SK-N-SH treated with all-trans-retinoic acid at 6 μM for 48 hours (cell line): ENCODE data around the gene INSYN1.

Source experiments
- ATAC-seq: fragments of 200-7000 bp; cut with Tn5 transposase; 3 replicates; pipeline ENCODE4 v1.9.1; 2020; ENCODE audit warnings: mild to moderate bottlenecking, moderate library complexity
- ARNTL ChIP-seq: fragments of 450-650 bp; formaldehyde crosslinking; IDR thresholded peaks from 2 replicates; pipeline ENCODE4 v1.5.0; 2020; ENCODE audit warnings: low read depth, mild to moderate bottlenecking, moderate library complexity, borderline replicate concordance
- BACH2 ChIP-seq: fragments of 250-450 bp; sonication (Bioruptor Pico); IDR thresholded peaks from 2 replicates; pipeline ENCODE4 v1.9.0; 2021; ENCODE audit warnings: mild to moderate bottlenecking, borderline replicate concordance
- CSDC2 ChIP-seq: fragments of 250-450 bp; sonication (Bioruptor Pico); IDR thresholded peaks from 2 replicates; pipeline ENCODE4 v1.5.0; 2020; ENCODE audit warnings: mild to moderate bottlenecking, moderate library complexity
- GLIS3 ChIP-seq: fragments of 250-450 bp; sonication (Bioruptor Pico); IDR thresholded peaks from 2 replicates; pipeline ENCODE4 v1.5.0; 2020; ENCODE audit warnings: mild to moderate bottlenecking, moderate library complexity
- ISL1 ChIP-seq: fragments of 250-450 bp; sonication (Bioruptor Pico); IDR thresholded peaks from 2 replicates; pipeline ENCODE4 v2.1.2; 2022; ENCODE audit warnings: mild to moderate bottlenecking, moderate library complexity
- OSR1 ChIP-seq: fragments of 250-450 bp; sonication (Bioruptor Pico); IDR thresholded peaks from 2 replicates; pipeline ENCODE4 v1.8.0; 2022; ENCODE audit warnings: moderate library complexity, mild to moderate bottlenecking, inconsistent platforms
- POU6F1 ChIP-seq: fragments of 250-450 bp; sonication (Bioruptor Pico); IDR thresholded peaks from 2 replicates; pipeline ENCODE4 v1.8.0; 2021; ENCODE audit warnings: low read depth, mild to moderate bottlenecking, moderate library complexity, borderline replicate concordance
- PPARA ChIP-seq: fragments of 250-450 bp; sonication (Bioruptor Pico); IDR thresholded peaks from 2 replicates; pipeline ENCODE4 v1.5.0; 2020; ENCODE audit warnings: mild to moderate bottlenecking, borderline replicate concordance
- RARB ChIP-seq: fragments of 250-450 bp; sonication (Bioruptor Pico); IDR thresholded peaks from 2 replicates; pipeline ENCODE4 v1.8.0; 2021; ENCODE audit warnings: mild to moderate bottlenecking, moderate library complexity
- SNAI2 ChIP-seq: fragments of 250-450 bp; sonication (Bioruptor Pico); IDR thresholded peaks from 2 replicates; pipeline ENCODE4 v1.5.0; 2020; ENCODE audit warnings: mild to moderate bottlenecking, moderate library complexity
- TCF4 ChIP-seq: fragments of 250-450 bp; sonication (Bioruptor Pico); IDR thresholded peaks from 2 replicates; pipeline ENCODE4 v1.8.0; 2021; ENCODE audit warnings: mild to moderate bottlenecking, moderate library complexity, borderline replicate concordance
- TOX ChIP-seq: fragments of 250-450 bp; sonication (Bioruptor Pico); IDR thresholded peaks from 2 replicates; pipeline ENCODE4 v1.8.0; 2021; ENCODE audit warnings: mild to moderate bottlenecking, moderate library complexity, borderline replicate concordance
- TSHZ2 ChIP-seq: fragments of 250-450 bp; sonication (Bioruptor Pico); IDR thresholded peaks from 2 replicates; pipeline ENCODE4 v1.5.0; 2020; ENCODE audit warnings: mild to moderate bottlenecking, moderate library complexity
- ZC3H10 ChIP-seq: fragments of 250-450 bp; sonication (Bioruptor Pico); IDR thresholded peaks from 2 replicates; pipeline ENCODE4 v1.5.1; 2021; ENCODE audit warnings: mild to moderate bottlenecking, moderate library complexity
- ZFP3 ChIP-seq: fragments of 250-450 bp; sonication (Bioruptor Pico); IDR thresholded peaks from 2 replicates; pipeline ENCODE4 v1.5.0; 2020; ENCODE audit warnings: mild to moderate bottlenecking, moderate library complexity
- ZNF565 ChIP-seq: fragments of 450-650 bp; formaldehyde crosslinking; conservative IDR thresholded peaks from 2 replicates; pipeline ENCODE4 v1.5.0; 2020; ENCODE audit warnings: low read depth, mild to moderate bottlenecking, moderate library complexity
- ZNF70 ChIP-seq: fragments of 450-650 bp; formaldehyde crosslinking; IDR thresholded peaks from 2 replicates; pipeline ENCODE4 v1.5.0; 2020; ENCODE audit warnings: mild to moderate bottlenecking, moderate library complexity
- ZNF8 ChIP-seq: fragments of 450-650 bp; formaldehyde crosslinking; IDR thresholded peaks from 2 replicates; pipeline ENCODE4 v1.5.0; 2020; ENCODE audit warnings: mild to moderate bottlenecking, moderate library complexity
- TF ChIP-seq, protein P1 (sequence below): fragments of 250-450 bp; sonication (Bioruptor Pico); IDR thresholded peaks from 2 replicates; pipeline ENCODE4 v1.5.1; 2021; ENCODE audit warnings: mild to moderate bottlenecking, moderate library complexity
- TF ChIP-seq, protein P2 (sequence below): fragments of 250-450 bp; sonication (Bioruptor Pico); IDR thresholded peaks from 2 replicates; pipeline ENCODE4 v1.8.0; 2020; ENCODE audit warnings: mild to moderate bottlenecking, moderate library complexity, borderline replicate concordance
- TF ChIP-seq, protein P3 (sequence below): fragments of 250-450 bp; sonication (Bioruptor Pico); IDR thresholded peaks from 2 replicates; pipeline ENCODE4 v1.5.1; 2020; ENCODE audit warnings: low read depth, mild to moderate bottlenecking, moderate library complexity

Gene INSYN1

DNA sequence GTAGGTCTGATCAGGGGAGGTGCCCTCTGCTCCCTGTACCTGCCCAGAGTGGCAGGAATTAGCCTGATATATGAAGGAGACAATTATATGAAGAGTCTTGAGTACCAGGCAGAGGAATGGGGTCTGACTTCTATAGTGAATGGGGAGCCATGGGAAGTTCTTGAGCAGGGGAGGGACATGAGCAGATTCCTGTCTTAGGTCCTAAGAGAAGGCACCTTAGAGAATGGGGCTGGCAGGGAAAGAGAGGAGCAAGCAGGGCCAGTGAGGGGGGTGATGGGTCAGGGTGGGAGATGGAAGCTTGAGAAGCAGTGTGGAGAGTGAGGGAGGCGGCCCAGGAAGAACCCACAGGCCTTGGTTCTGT lies 56.5 kb downstream of the INSYN1 start:
- no peak for TF ChIP-seq TSHZ2
- TF ChIP-seq GLIS3 (CRISPR knock-in tag) = no peak
- no peak for TF ChIP-seq OSR1 (CRISPR knock-in tag)
- no peak for TF ChIP-seq TCF4 (CRISPR knock-in tag)
- no peak for TF ChIP-seq SNAI2 (CRISPR knock-in tag)
- TF ChIP-seq ZNF70 (CRISPR knock-in tag) = no peak
- TF ChIP-seq ISL1 = no peak
- no peak for TF ChIP-seq RARB
- TF ChIP-seq ZFP3 (CRISPR knock-in tag) = no peak
- TF ChIP-seq PPARA (CRISPR knock-in tag) = no peak
- TF ChIP-seq BACH2 = no peak
- TF ChIP-seq, protein P1, sequence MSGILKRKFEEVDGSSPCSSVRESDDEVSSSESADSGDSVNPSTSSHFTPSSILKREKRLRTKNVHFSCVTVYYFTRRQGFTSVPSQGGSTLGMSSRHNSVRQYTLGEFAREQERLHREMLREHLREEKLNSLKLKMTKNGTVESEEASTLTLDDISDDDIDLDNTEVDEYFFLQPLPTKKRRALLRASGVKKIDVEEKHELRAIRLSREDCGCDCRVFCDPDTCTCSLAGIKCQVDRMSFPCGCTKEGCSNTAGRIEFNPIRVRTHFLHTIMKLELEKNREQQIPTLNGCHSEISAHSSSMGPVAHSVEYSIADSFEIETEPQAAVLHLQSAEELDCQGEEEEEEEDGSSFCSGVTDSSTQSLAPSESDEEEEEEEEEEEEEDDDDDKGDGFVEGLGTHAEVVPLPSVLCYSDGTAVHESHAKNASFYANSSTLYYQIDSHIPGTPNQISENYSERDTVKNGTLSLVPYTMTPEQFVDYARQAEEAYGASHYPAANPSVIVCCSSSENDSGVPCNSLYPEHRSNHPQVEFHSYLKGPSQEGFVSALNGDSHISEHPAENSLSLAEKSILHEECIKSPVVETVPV = no peak
- no peak for TF ChIP-seq POU6F1 (CRISPR knock-in tag)
- TF ChIP-seq ZNF8 (CRISPR knock-in tag) = no peak
- TF ChIP-seq CSDC2 (CRISPR knock-in tag) = no peak
- ATAC-seq = no peak

DNA sequence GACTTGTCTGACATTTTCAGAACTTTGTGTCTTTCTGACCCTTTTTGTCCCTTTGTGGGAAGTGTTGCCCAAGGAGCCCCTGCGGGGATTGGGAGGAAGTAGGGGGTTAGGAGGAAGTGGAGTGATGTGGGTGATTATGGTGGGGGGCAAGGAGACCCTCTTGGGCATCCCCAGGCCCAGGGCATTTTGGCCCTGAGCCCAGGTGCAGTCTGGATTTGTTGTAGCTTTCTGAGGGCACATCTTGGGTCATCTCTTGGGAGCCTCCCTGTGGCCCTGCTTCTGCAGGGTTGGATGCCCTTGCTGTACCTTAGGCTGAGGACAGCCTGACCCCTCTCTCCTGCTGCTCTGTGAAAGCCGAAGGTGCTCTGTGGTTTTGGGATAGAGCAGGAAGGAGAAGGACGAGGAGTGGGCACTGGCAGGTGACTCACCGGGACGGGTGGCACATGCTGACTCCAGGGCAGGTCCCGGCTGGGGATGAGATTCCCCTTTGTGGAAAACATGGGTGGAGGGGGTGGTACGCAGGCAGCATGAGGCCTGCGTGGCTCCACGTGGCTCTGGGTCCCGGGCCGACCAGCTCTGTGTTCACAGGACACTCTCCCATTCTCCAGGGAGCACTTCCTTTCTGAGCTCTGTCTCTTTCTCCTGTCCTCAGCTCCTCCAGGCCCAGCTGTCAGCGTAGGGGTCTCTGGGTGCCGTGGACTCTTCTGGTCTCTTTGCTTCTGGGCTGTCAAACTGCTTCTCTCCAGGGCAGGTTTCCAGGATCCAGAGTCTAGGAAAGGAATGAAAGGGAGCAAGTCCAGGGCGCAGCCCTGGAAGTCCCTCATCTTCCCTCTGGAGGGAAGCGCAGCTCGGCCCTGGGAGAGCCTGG lies 57.1 kb downstream of the INSYN1 start:
- ATAC-seq = peak; percentile 7; the same call in 2 of the 3 replicates
- TF ChIP-seq ZFP3 (CRISPR knock-in tag) (no peak), ZNF8 (CRISPR knock-in tag) (no peak), PPARA (CRISPR knock-in tag) (no peak), ZC3H10 (no peak), ARNTL (CRISPR knock-in tag) (no peak), ISL1 (no peak), POU6F1 (CRISPR knock-in tag) (no peak), RARB (no peak), ZNF565 (no peak), TOX (CRISPR knock-in tag) (no peak)
- TF ChIP-seq, protein P1 = no peak
- TF ChIP-seq, protein P2, sequence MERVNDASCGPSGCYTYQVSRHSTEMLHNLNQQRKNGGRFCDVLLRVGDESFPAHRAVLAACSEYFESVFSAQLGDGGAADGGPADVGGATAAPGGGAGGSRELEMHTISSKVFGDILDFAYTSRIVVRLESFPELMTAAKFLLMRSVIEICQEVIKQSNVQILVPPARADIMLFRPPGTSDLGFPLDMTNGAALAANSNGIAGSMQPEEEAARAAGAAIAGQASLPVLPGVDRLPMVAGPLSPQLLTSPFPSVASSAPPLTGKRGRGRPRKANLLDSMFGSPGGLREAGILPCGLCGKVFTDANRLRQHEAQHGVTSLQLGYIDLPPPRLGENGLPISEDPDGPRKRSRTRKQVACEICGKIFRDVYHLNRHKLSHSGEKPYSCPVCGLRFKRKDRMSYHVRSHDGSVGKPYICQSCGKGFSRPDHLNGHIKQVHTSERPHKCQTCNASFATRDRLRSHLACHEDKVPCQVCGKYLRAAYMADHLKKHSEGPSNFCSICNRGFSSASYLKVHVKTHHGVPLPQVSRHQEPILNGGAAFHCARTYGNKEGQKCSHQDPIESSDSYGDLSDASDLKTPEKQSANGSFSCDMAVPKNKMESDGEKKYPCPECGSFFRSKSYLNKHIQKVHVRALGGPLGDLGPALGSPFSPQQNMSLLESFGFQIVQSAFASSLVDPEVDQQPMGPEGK (CRISPR knock-in tag) = no peak
- TF ChIP-seq, protein P3, sequence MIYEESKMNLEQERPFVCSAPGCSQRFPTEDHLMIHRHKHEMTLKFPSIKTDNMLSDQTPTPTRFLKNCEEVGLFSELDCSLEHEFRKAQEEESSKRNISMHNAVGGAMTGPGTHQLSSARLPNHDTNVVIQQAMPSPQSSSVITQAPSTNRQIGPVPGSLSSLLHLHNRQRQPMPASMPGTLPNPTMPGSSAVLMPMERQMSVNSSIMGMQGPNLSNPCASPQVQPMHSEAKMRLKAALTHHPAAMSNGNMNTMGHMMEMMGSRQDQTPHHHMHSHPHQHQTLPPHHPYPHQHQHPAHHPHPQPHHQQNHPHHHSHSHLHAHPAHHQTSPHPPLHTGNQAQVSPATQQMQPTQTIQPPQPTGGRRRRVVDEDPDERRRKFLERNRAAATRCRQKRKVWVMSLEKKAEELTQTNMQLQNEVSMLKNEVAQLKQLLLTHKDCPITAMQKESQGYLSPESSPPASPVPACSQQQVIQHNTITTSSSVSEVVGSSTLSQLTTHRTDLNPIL = no peak
